HCT116 (cell line): ENCODE data around the gene CDCP1. TPM values are rescaled to one million over a fixed set of nuclear protein-coding genes. Genes with fewer than 3 reads are reported as not detected.

Experiments used
- ATAC-seq: fragments of 200-7000 bp; cut with Tn5 transposase; 2 replicates; pipeline ENCODE4 v1.9.1; 2020; ENCODE audit warnings: mild to moderate bottlenecking, moderate library complexity
- BruUV-seq: library from RNA; stranded (reverse); fragments of 400-500 nt; replicated peaks from 2 replicates; lab custom pipeline; 2021; lab: Mats Ljungman, UMichigan
- CTCF ChIA-PET: fragments of 300-600 bp; sonication (Branson Sonifier 250); formaldehyde crosslinking; loops from one replicate; lab custom pipeline; 2021; ENCODE audit warnings: antibody characterized with exemption; lab: Charles Lee
- POLR2A ChIA-PET: fragments of 300-600, 350-600 bp; sonication (Branson Sonifier 250); formaldehyde crosslinking; loops from one replicate; lab custom pipeline; 2021; ENCODE audit warnings: antibody characterized with exemption; lab: Charles Lee
- RAD21 ChIA-PET, 2 experiments: fragments of 300-600 bp; sonication (Branson Sonifier 250); formaldehyde crosslinking; loops; one replicate each; lab custom pipeline; 2023; ENCODE audit warnings: low total read pairs in 2 of 2; ENCODE audit not compliant: uncharacterized antibody in 2 of 2, unreplicated experiment in 2 of 2, low non-redundant PET in 1 of 2; lab: Charles Lee
- DNase-seq: peaks from one replicate; pipeline ENCODE4 v3.0.0-alpha.2; 2010; ENCODE audit warnings: low read depth, low spot score
- H2AFZ ChIP-seq: fragments of 200-600 bp; shearing (Covaris generic), sonication (generic); 2 replicates; pipeline ENCODE4 v1.6.1; 2017; ENCODE audit warnings: low read depth, mixed run types, mixed read lengths, antibody characterized with exemption, low read length; ENCODE audit not compliant: poor library complexity, severe bottlenecking
- H3K27ac ChIP-seq: 2 replicates; pipeline ENCODE4 v1.5.1; 2012; ENCODE audit warnings: low read depth, low read length
- H3K27me3 ChIP-seq: fragments of 200-600 bp; sonication (generic); 2 replicates; pipeline ENCODE4 v1.6.1; 2016; ENCODE audit warnings: mixed run types, low read length, mixed read lengths; ENCODE audit not compliant: insufficient read depth
- H3K36me3 ChIP-seq, 2 experiments: fragments of 200-500 bp in 1 of 2; fragments of 200-600 bp in 1 of 2; sonication (Bioruptor generic) in 1 of 2; sonication (generic) in 1 of 2; 2 replicates each; pipeline versions ENCODE4 v1.5.1 to v1.6.1; 2014 to 2016; ENCODE audit warnings: low read length in 2 of 2, inconsistent platforms in 1 of 2, mixed read lengths in 1 of 2, mixed run types in 1 of 2; ENCODE audit not compliant: insufficient read depth in 2 of 2, control insufficient read depth in 1 of 2
- H3K4me1 ChIP-seq, 2 experiments: fragments of 200-600 bp in 1 of 2; sonication (generic) in 1 of 2; 2 replicates each; pipeline versions ENCODE4 v1.5.1 to v1.6.1; 2012 to 2017; ENCODE audit warnings: low read length in 2 of 2, inconsistent platforms in 1 of 2, mild to moderate bottlenecking in 1 of 2, mixed read lengths in 1 of 2, mixed run types in 1 of 2, moderate library complexity in 1 of 2; ENCODE audit not compliant: insufficient read depth in 2 of 2, control insufficient read depth in 1 of 2
- H3K4me2 ChIP-seq: fragments of 200-600 bp; sonication (generic); 2 replicates; pipeline ENCODE4 v1.6.1; 2017; ENCODE audit warnings: mixed run types, low read length, mixed read lengths
- H3K4me3 ChIP-seq, 2 experiments: fragments of 200-600 bp in 1 of 2; sonication (generic) in 1 of 2; replicated peaks in 1 of 2; 2 replicates each; pipeline ENCODE4 v1.5.1; 2011 to 2016; ENCODE audit warnings: low read length in 2 of 2, control low read depth in 1 of 2, low read depth in 1 of 2, mild to moderate bottlenecking in 1 of 2, mixed read lengths in 1 of 2, mixed run types in 1 of 2
- H3K79me2 ChIP-seq: fragments of 200-600 bp; sonication (generic); 2 replicates; pipeline ENCODE4 v1.6.1; 2017; ENCODE audit warnings: mild to moderate bottlenecking, mixed run types, low read length, moderate library complexity, mixed read lengths; ENCODE audit not compliant: insufficient read depth
- H3K9ac ChIP-seq: fragments of 200-600 bp; sonication (generic); 2 replicates; pipeline ENCODE4 v1.6.1; 2016; ENCODE audit warnings: low read length, mixed read lengths
- H3K9me2 ChIP-seq: fragments of 200-600 bp; sonication (generic), shearing (Covaris generic); 2 replicates; pipeline ENCODE4 v1.6.1; 2017; ENCODE audit warnings: mixed run types, mild to moderate bottlenecking, moderate library complexity; ENCODE audit not compliant: insufficient read depth
- H3K9me3 ChIP-seq, 2 experiments: fragments of 200-500 bp in 1 of 2; fragments of 200-600 bp in 1 of 2; sonication (Bioruptor generic) in 1 of 2; sonication (generic) in 1 of 2; 2 replicates each; pipeline ENCODE4 v1.6.1; 2014 to 2017; ENCODE audit warnings: low read length in 2 of 2, mixed read lengths in 2 of 2, inconsistent platforms in 1 of 2, low read depth in 1 of 2, mild to moderate bottlenecking in 1 of 2, mixed run types in 1 of 2, moderate library complexity in 1 of 2; ENCODE audit not compliant: control insufficient read depth in 1 of 2, insufficient read depth in 1 of 2
- H4K20me1 ChIP-seq: fragments of 200-600 bp; sonication (generic), shearing (Covaris generic); 2 replicates; pipeline ENCODE4 v1.6.1; 2017; ENCODE audit warnings: mixed run types, mild to moderate bottlenecking, moderate library complexity; ENCODE audit not compliant: insufficient read depth
- EGR1 ChIP-seq: IDR thresholded peaks from 2 replicates; pipeline ENCODE4 v1.6.1; 2012; ENCODE audit warnings: low read depth
- EZH2phosphoT487 ChIP-seq: fragments of 200-600 bp; IDR thresholded peaks from 2 replicates; pipeline ENCODE4 v1.6.1; 2018; ENCODE audit warnings: antibody characterized with exemption, borderline replicate concordance
- FOSL1 ChIP-seq: IDR thresholded peaks from 2 replicates; pipeline ENCODE4 v1.6.1; 2012; ENCODE audit warnings: low read depth
- POLR2AphosphoS5 ChIP-seq: IDR thresholded peaks from 2 replicates; pipeline ENCODE4 v1.6.1; 2011; ENCODE audit warnings: mild to moderate bottlenecking, low read depth, low read length, moderate library complexity
- SP1 ChIP-seq: IDR thresholded peaks from 2 replicates; pipeline ENCODE4 v1.6.1; 2012; ENCODE audit warnings: low read depth
- TCF7L2 ChIP-seq: IDR thresholded peaks from 2 replicates; pipeline ENCODE4 v1.7.0; 2011; ENCODE audit warnings: borderline replicate concordance, inconsistent platforms; ENCODE audit not compliant: insufficient read depth, insufficient read length; ENCODE audit errors: extremely low read depth
- YY1 ChIP-seq: IDR thresholded peaks from 2 replicates; pipeline ENCODE4 v1.6.1; 2011; ENCODE audit warnings: low read length, low read depth, moderate library complexity, mild to moderate bottlenecking; ENCODE audit not compliant: insufficient replicate concordance; ENCODE audit errors: extremely low read depth
- intact Hi-C: fragments of 100-400 bp; cut with micrococcal nuclease; formaldehyde crosslinking; loops from 2 replicates; pipeline ENCODE4 v1.10.0; 2022
- total RNA-seq: library from RNA; stranded (reverse); gene quantifications from one replicate; pipeline ENCODE4 v1.2.1, GENCODE V29; 2021; ENCODE audit not compliant: unreplicated experiment
- TF ChIP-seq, protein P1 (sequence below): IDR thresholded peaks from 2 replicates; pipeline ENCODE4 v1.6.1; 2012
- TF ChIP-seq, protein P2 (sequence below), 3 experiments: fragments of 200-600 bp in 1 of 3; sonication (generic) in 1 of 3; IDR thresholded peaks in 2 of 3; conservative IDR thresholded peaks in 1 of 3; 2 replicates each; pipeline ENCODE4 v1.5.1; 2012 to 2017; ENCODE audit warnings: low read depth in 2 of 3, low read length in 2 of 3, antibody characterized with exemption in 1 of 3, borderline replicate concordance in 1 of 3, control low read depth in 1 of 3, mild to moderate bottlenecking in 1 of 3, mixed read lengths in 1 of 3, mixed run types in 1 of 3, moderate library complexity in 1 of 3; ENCODE audit not compliant: insufficient read depth in 1 of 3
- TF ChIP-seq, protein P3 (sequence below): IDR thresholded peaks from 2 replicates; pipeline ENCODE4 v1.6.1; 2011; ENCODE audit warnings: mild to moderate bottlenecking, low read length, moderate library complexity; ENCODE audit not compliant: insufficient replicate concordance; ENCODE audit errors: extremely low read depth

The CDCP1 gene
- total RNA-seq, 1 experiment from 2014 or later = 196 TPM

DNA sequence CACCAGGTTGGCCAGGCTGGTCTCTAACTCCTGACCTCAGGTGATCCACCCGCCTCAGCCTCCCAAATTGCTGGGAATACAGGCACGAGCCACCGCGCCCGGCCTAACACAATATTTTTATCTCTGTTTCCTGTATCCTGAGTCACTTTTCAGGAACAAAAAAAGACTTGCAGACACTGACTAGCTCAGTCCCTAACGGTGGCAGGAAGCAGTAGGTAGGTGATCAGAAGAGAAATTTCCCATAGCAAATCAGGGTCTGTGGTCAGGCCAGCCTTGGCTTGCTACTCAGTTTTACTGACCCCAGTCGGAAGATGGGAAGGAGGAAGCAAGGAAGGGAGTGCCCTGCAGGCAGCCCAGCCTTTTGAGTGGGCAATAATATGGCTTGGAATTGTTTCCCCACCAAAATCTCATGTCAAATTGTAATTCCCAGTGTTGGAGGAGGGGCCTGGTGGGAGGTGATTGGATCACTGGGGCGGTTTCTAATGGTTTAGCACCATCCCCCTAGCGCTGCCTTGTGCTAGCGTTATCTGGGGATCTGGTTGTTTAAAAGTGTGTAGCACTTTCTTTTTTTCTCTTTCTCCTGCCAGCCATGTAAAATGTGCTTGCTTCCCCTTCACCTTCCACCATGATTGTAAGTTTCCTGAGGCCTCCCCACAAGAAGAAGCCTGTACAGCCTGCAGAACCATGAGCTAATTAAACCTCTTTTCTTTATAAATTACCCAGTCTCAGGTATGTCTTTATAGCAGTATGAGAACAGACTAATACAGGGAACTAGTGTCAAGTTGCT, 19.5 kb upstream of the CDCP1 start (continued):
- no peak for TF ChIP-seq YY1
- no peak for TF ChIP-seq EZH2phosphoT487
- TF ChIP-seq, protein P1, sequence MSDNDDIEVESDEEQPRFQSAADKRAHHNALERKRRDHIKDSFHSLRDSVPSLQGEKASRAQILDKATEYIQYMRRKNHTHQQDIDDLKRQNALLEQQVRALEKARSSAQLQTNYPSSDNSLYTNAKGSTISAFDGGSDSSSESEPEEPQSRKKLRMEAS = no peak; the same call in 1 of the 2 replicates
- TF ChIP-seq, protein P2, sequence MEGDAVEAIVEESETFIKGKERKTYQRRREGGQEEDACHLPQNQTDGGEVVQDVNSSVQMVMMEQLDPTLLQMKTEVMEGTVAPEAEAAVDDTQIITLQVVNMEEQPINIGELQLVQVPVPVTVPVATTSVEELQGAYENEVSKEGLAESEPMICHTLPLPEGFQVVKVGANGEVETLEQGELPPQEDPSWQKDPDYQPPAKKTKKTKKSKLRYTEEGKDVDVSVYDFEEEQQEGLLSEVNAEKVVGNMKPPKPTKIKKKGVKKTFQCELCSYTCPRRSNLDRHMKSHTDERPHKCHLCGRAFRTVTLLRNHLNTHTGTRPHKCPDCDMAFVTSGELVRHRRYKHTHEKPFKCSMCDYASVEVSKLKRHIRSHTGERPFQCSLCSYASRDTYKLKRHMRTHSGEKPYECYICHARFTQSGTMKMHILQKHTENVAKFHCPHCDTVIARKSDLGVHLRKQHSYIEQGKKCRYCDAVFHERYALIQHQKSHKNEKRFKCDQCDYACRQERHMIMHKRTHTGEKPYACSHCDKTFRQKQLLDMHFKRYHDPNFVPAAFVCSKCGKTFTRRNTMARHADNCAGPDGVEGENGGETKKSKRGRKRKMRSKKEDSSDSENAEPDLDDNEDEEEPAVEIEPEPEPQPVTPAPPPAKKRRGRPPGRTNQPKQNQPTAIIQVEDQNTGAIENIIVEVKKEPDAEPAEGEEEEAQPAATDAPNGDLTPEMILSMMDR (IDR thresholded peaks at IDR 0.05 in 2 of 3, conservative IDR thresholded peaks at IDR 0.05 in 1 of 3; ENCODE audit: borderline replicate concordance in 1 of 3, insufficient read depth in 1 of 3, low read depth in 2 of 3, low read length in 2 of 3) = no peak
- no peak for TF ChIP-seq SP1
- TF ChIP-seq FOSL1 = no peak

DNA sequence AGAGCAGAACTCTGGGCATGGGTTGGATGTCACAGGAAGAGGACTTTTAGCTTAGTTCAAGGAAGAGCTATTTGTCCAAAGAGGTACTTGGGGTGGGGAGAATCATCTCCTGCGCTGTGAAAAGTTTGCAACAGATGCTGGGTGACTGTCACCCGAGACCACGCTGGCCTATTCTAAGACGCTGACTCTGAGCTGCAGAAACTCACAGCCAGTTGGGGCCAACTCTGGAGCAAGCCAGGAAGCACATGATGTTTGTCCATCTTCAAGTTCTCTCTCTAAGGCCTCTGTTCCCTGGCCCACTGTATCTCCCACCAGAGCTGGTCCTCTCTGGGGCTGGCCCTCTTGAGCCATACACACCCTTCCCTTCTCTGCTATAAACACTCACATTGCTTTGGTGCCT, 17.9 kb upstream of the CDCP1 start:
- Histone ChIP-seq H3K9me2 (no peaks in the 10 kb centered on the region), H3K9ac (no peak overlapping the region), H3K36me3 (no peaks in the 10 kb centered on the region), H4K20me1 (no peaks in the 10 kb centered on the region), H3K4me3 (no peak overlapping the region), H3K27me3 (no peaks in the 10 kb centered on the region), H3K79me2 (no peaks in the 10 kb centered on the region), H3K27ac (no peak overlapping the region), H3K4me1 (peaks cover 29 to 34% of the 10 kb centered on the region in 2 experiments), H3K9me3 (no peaks in the 10 kb centered on the region), H3K4me2 (no peak overlapping the region), H2AFZ (no peak overlapping the region)
- DNase-seq (no peak), ATAC-seq (no peak)
- no TSS peak for BruUV-seq
- RAD21 ChIA-PET = no interaction called here
- intact Hi-C loops = no loop called here
- TF ChIP-seq, protein P3, sequence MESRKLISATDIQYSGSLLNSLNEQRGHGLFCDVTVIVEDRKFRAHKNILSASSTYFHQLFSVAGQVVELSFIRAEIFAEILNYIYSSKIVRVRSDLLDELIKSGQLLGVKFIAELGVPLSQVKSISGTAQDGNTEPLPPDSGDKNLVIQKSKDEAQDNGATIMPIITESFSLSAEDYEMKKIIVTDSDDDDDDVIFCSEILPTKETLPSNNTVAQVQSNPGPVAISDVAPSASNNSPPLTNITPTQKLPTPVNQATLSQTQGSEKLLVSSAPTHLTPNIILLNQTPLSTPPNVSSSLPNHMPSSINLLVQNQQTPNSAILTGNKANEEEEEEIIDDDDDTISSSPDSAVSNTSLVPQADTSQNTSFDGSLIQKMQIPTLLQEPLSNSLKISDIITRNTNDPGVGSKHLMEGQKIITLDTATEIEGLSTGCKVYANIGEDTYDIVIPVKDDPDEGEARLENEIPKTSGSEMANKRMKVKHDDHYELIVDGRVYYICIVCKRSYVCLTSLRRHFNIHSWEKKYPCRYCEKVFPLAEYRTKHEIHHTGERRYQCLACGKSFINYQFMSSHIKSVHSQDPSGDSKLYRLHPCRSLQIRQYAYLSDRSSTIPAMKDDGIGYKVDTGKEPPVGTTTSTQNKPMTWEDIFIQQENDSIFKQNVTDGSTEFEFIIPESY = no peak
- no peak for TF ChIP-seq EGR1
- no peak for TF ChIP-seq TCF7L2
- TF ChIP-seq POLR2AphosphoS5 = no peak
- CTCF ChIA-PET = no interaction called here
- POLR2A ChIA-PET = interaction anchor here (1.1 kb wide), 1 partner anchor 22 kb away, joined by 3 read pairs; no protein-coding TSS in a partner anchor
